Activated CD4-positive, alpha-beta T cell treated with anti-CD3 and anti-CD28 coated beads for 36 hours (primary cell): Measurements from ENCODE around the gene DEFB131B. TPM values are rescaled to one million over a fixed set of nuclear protein-coding genes. Genes with fewer than 3 reads are reported as not detected.
"Not testable (repeated sequence)": the region's sequence is repeated elsewhere in the genome, so short reads cannot be mapped to it uniquely, and the experiment has no call there.

Experiments
- ATAC-seq: fragments of 200-7000 bp; cut with Tn5 transposase; one replicate; pipeline ENCODE4 v1.10.0; 2021; ENCODE audit warnings: mild to moderate bottlenecking, moderate library complexity
- CTCF ChIA-PET: fragments of 350-600 bp; sonication (Branson Sonifier 250); formaldehyde crosslinking; loops from one replicate; lab custom pipeline; 2021; ENCODE audit warnings: antibody characterized with exemption; lab: Charles Lee
- POLR2A ChIA-PET: fragments of 350-600 bp; sonication (Branson Sonifier 250); formaldehyde crosslinking; loops from one replicate; lab custom pipeline; 2021; ENCODE audit warnings: antibody characterized with exemption, inconsistent platforms; lab: Charles Lee
- DNase-seq: peaks from one replicate; pipeline ENCODE4 v3.0.0-alpha.2; 2020
- H3K27ac Mint-ChIP-seq: one replicate; pipeline ENCODE4 v1.8.0; 2021; ENCODE audit warnings: mixed read lengths
- H3K27me3 Mint-ChIP-seq: one replicate; pipeline ENCODE4 v1.8.0; 2021; ENCODE audit warnings: mixed read lengths
- H3K36me3 Mint-ChIP-seq: one replicate; pipeline ENCODE4 v1.8.0; 2021; ENCODE audit warnings: low read depth, mixed read lengths
- H3K4me1 Mint-ChIP-seq: one replicate; pipeline ENCODE4 v1.8.0; 2021; ENCODE audit warnings: mixed read lengths
- H3K4me3 Mint-ChIP-seq: one replicate; pipeline ENCODE4 v1.8.0; 2021; ENCODE audit warnings: mild to moderate bottlenecking, moderate library complexity, mixed read lengths
- H3K9me3 Mint-ChIP-seq: one replicate; pipeline ENCODE4 v1.8.0; 2021; ENCODE audit warnings: low read depth, mixed read lengths
- intact Hi-C, 2 experiments: fragments of 100-400 bp; cut with DNase I in 1 of 2; cut with micrococcal nuclease in 1 of 2; formaldehyde crosslinking; loops; one replicate each; pipeline versions ENCODE4 v1.14.2 to v1.15.1; 2022 to 2024; cut with DNase I, micrococcal nuclease
- total RNA-seq, 2 experiments: library from RNA; stranded (reverse); gene quantifications; one replicate each; pipeline ENCODE4 v1.2.3, GENCODE V29; 2021

DEFB131B gene
- total RNA-seq, 2 experiments from 2014 or later = not detected

DNA sequence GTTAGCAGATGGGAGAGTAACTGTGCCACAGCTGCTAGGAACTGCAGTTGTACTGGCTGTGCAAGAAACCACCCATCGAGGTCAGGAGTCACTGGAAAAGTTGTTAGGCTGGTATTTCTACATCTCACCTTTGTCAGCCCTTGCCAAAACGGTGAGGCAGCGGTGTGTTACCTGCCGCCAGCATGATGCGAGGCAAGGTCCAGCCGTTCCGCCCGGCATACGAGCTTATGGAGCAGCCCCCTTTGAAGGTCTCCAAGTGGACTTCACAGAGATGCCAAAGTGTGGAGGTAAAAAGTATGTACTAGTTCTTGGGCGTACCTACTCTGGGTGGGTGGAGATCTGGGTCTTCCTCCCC, 33.7 kb downstream of the DEFB131B start:
- H3K36me3 Mint-ChIP-seq = peaks cover 59% of the 10 kb centered on the region
- POLR2A ChIA-PET = not testable (repeated sequence)

DNA sequence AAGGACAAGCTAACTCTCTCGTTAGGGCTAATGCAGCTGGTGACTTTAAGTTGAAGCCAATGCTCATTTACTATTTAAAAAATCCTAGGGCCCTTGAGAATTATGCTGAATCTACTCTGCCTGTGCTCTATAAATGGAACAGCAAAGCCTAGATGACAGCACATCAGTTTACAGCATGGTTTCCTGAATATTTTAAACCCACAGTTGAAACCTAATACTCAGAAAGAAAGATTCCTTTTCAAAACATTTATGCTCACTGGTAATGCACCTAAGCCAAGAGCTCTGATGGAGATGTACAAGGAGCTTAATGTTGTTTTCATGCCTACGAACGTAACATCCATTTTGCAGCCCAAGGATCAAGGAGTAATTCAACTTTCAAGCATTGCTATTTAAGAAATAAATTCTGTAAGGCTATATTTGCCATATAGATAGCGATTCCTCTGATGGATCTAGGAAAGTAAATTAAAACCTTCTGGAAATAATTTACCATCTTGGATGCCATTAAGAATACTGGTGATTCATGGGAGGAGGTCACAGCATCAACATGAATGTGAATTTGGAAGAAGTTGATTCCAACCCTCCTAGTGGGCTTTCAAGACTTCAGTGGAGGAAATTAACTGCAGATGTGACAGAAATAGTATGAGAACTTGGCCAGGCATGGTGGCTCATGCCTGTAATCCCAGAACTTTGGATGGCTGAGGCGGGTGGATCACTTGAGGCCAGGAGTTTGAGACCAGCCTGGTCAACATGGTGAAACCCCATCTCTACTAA, 35.7 kb downstream of the DEFB131B start:
- Mint-ChIP-seq H3K4me1 (peaks cover 18% of the 10 kb centered on the region), H3K9me3 (no peaks in the 10 kb centered on the region), H3K36me3 (peaks cover 60% of the 10 kb centered on the region), H3K27me3 (no peaks in the 10 kb centered on the region), H3K27ac (no peak overlapping the region), H3K4me3 (no peak overlapping the region)
- intact Hi-C loops = loop anchor here in 1 of 2 experiments (5.0 kb wide), 1 partner anchor 308 kb away; the partner anchor contains the start of gene INPPL1
- POLR2A ChIA-PET = interaction anchor here (0.8 kb wide), 1 partner anchor 11 kb away, joined by 3 read pairs; no protein-coding TSS in a partner anchor
- ATAC-seq (no peak), DNase-seq (no peak)
- CTCF ChIA-PET = interaction anchor here (0.7 to 0.8 kb wide), 2 partner anchors 9 to 12 kb away, joined by 3 to 4 read pairs; no protein-coding TSS in a partner anchor

More for the DNA sequence above, 33.7 kb downstream of the DEFB131B start:
- not testable (repeated sequence) for H3K9me3 Mint-ChIP-seq, ATAC-seq, H3K27me3 Mint-ChIP-seq, H3K4me3 Mint-ChIP-seq, DNase-seq
- intact Hi-C loops = loop anchor here in 1 of 2 experiments (1.0 to 5.0 kb wide), 2 partner anchors 48 to 310 kb away; partner anchors contain the start of gene INPPL1
- peak overlapping the region; percentile 74 for H3K27ac Mint-ChIP-seq
- CTCF ChIA-PET = interaction anchor here (0.9 to 1.5 kb wide), 2 partner anchors 17 to 66 kb away, joined by 3 to 11 read pairs; partner anchors contain the start of genes RNF121 and XNDC1N
- peaks cover 18% of the 10 kb centered on the region for H3K4me1 Mint-ChIP-seq

DNA sequence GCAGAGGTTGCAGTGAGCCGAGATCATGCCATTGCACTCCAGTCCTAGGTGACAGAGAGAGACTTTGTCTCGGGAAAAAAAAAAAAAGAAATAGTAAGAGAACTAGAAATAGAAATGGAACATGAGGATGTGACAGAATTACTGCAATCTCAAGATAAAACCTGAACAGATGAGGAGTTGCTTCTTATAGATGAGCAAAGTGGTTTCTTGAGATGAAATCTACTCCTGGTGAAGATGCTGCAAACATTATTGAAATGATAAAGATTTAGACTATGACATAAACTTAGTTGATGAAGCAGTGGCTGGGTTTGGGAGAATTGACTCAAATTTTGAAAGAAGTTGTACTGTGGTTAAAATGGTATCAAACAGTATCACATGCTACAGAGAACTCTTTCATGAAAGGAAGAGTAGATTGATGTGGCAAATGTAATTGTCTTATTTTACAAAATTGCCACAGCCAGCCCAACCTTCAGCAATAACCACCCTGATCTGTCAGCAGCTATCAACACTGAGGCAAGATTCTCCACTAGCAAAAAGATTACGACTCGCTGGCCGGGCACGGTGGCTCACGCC, 36.5 kb downstream of the DEFB131B start:
- Mint-ChIP-seq H3K4me3 (no peak overlapping the region), H3K27ac (peak overlapping the region; percentile 32), H3K9me3 (no peaks in the 10 kb centered on the region), H3K27me3 (no peaks in the 10 kb centered on the region), H3K36me3 (peaks cover 61% of the 10 kb centered on the region), H3K4me1 (peaks cover 18% of the 10 kb centered on the region)
- CTCF ChIA-PET = no interaction called here
- POLR2A ChIA-PET = interaction anchor here (0.7 to 0.8 kb wide), 2 partner anchors 10 to 13 kb away, joined by 3 to 5 read pairs; no protein-coding TSS in a partner anchor
- intact Hi-C loops = loop anchor here in 1 of 2 experiments (5.0 kb wide), 1 partner anchor 308 kb away; the partner anchor contains the start of gene INPPL1
- no peak for DNase-seq
- ATAC-seq = peak; percentile 84

DNA sequence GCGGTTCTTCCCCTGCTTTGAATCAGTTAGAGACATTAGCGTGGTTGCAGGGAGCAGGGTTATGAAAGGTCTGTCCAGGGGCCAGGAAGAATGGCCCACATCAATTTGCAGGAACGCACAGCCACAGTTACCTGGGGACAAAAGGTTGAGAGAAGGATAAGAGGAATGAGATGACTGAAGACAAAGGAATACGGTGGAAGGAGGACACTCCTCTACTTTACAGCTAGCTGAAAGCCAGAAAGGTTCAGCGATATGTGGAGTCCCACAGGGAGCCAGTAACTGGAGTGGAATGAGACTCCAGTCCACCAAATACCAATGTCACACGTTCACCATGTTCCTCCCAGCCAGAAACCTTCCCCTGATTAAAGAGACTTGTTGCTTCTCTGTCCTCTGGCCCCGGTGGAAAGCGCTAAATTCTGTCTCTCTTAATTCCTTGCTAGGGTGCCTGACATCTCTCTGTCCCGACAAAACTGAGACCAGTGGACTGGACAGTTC, 39.4 kb downstream of the DEFB131B start:
- POLR2A ChIA-PET = no interaction called here

DNA sequence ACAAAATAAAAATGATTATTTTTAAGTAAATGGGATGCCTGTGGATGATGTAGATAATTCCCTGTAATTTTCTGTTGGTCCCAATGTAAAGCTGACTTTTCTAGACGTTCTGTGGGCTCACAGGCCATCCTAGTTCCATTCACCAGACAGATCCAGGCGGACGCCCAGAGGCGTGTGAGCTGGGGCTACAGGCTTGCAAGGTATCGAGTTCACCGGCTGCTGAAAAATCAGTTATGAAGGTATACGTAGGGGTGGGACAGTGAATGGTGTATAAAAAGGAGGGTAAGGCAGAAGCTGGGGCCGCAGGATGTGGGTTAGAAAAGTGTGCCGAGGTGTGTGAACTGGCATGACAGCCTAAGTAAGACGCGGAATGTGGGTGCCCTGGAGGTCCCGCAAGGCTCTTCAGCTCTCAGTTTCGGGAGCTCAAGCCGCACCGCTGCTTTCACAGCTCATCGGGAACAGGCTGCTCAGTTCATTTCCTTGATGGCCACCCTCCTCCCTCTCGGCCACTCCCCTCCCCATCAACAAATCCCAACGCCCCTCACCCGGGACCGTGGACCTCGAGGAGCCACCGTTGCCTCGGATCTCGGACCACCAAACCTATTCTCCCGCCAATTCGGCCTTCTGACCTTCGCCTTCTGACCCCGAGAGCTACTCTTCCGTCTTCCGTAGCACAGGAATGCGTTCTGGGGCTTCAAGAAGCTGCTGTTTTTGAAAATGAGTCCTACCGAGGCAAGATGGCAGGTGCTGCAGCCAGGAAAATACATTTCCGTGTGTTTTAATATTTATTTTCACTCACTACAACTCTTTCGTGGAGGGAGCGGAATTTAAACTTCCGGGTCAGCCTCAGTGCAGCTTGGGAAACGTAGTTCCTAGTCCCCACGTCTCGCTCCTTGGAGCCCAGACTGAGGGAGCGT, 49.8 kb downstream of the DEFB131B start, which contains the start of gene XNDC1N:
Gene XNDC1N (minus strand): TSS at position 775 of the 917 bp plus-strand sequence. CDS start 5,241 bp downstream, outside the sequence.
- intact Hi-C loops = loop anchor here (1.0 to 5.0 kb wide), 12 partner anchors 35 to 886 kb away; partner anchors contain the start of genes ANAPC15 (in 2 of the 2), LAMTOR1 (in 2 of the 2), ATG16L2 (in 1 of the 2) and CLPB (in 1 of the 2)
- ATAC-seq (peak; percentile 82), DNase-seq (peak; percentile 85)
- ChIA-PET CTCF (interaction anchor here (0.6 to 2.0 kb wide), 13 partner anchors 13 to 503 kb away, joined by 3 to 11 read pairs (median 3); no protein-coding TSS in a partner anchor), POLR2A (interaction anchor here (0.6 to 0.9 kb wide), 7 partner anchors 13 to 297 kb away, joined by 3 to 5 read pairs (median 3); no protein-coding TSS in a partner anchor)
- H3K4me3 Mint-ChIP-seq = peak within 1 kb of the TSS; percentile 96
- peaks cover 44% of the 10 kb centered on the region for H3K4me1 Mint-ChIP-seq
- H3K27me3 Mint-ChIP-seq = no peaks in the 10 kb centered on the region
- H3K27ac Mint-ChIP-seq = peak within 1 kb of the TSS; percentile 100
- H3K36me3 Mint-ChIP-seq = peaks cover 25% of the 10 kb centered on the region
- H3K9me3 Mint-ChIP-seq = no peaks in the 10 kb centered on the region

More for the DNA sequence above, 39.4 kb downstream of the DEFB131B start:
- Mint-ChIP-seq H3K27me3 (no peaks in the 10 kb centered on the region), H3K27ac (no peak overlapping the region), H3K4me3 (no peak overlapping the region), H3K9me3 (no peaks in the 10 kb centered on the region), H3K36me3 (peaks cover 55% of the 10 kb centered on the region), H3K4me1 (peaks cover 6% of the 10 kb centered on the region)
- intact Hi-C loops = no loop called here
- DNase-seq = no peak
- CTCF ChIA-PET = no interaction called here
- ATAC-seq = no peak

DNA sequence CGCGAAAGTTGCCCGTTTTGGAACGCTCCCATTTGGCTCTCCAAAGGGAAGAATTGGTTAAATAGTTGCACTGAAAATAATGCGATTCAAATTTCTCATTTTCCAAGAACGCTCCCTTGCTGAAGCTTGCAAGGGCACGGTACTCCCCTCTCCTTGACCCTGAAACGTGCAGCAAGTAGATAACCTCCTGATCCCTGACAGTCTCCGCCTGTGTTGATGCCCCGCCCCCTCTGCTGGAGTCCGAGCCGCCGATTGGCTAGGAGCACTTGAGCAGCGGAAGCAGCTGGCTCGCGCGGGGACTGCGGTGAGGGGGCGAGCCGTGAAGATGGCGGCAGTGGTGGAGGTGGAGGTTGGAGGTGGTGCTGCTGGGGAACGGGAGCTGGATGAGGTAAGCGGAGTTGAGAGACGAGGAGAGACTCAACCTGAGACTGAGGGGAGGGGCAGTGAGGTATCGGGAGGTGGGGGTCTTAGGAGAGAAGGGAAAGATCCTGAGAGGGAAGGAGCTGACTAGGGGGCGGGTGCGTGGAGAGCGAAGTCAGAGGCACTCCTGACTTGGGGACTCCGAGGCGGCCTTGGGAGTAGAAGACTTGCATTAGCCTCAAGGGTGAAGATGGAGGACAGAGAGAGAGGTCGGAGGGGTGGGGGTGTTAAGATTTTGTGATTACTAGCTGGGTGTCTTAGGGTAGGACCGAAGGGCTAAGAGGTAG, 50.6 kb downstream of the DEFB131B start, which contains the start of gene RNF121:
Gene RNF121 (plus strand): TSS at position 310 of the 707 bp plus-strand sequence. CDS start 16 bp downstream, at position 326.
- H3K9me3 Mint-ChIP-seq = no peaks in the 10 kb centered on the region
- peaks cover 50% of the 10 kb centered on the region for H3K4me1 Mint-ChIP-seq
- CTCF ChIA-PET = interaction anchor here (0.6 to 2.0 kb wide), 10 partner anchors 9 to 502 kb away, joined by 3 to 11 read pairs (median 3); no protein-coding TSS in a partner anchor

DNA sequence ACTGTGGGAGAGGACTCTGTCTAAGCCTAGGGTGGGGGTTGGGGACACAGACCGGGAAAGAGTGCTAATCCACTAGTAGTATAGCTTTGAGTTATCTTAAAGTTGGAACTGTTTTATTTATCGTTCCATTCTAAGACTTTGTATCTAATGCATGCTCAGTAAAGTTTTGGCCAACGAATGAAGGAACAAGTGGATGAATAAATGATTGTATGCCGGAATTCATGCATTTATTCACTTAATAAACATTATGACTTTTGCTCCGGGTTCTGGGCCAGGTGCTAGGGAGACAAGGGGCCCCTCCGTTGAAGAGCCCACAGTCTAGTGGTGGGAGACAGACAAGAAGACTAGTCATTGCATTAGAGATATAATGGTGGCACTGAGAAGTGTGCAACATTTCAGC, 51.2 kb downstream of the DEFB131B start:
- peaks cover 56% of the 10 kb centered on the region for H3K4me1 Mint-ChIP-seq
- no peaks in the 10 kb centered on the region for H3K9me3 Mint-ChIP-seq
- peak; percentile 15 for DNase-seq
- ChIA-PET CTCF (interaction anchor here (0.6 to 2.0 kb wide), 8 partner anchors 9 to 157 kb away, joined by 3 to 11 read pairs (median 3); no protein-coding TSS in a partner anchor), POLR2A (interaction anchor here (0.7 to 0.8 kb wide), 2 partner anchors 22 to 183 kb away, joined by 3 read pairs; partner anchors contain the start of gene ANAPC15)
- H3K27me3 Mint-ChIP-seq = no peaks in the 10 kb centered on the region
- intact Hi-C loops = loop anchor here (2.0 to 5.0 kb wide), 3 partner anchors 33 to 173 kb away; partner anchors contain the start of gene LAMTOR1 (in 1 of the 2)
- H3K36me3 Mint-ChIP-seq = peaks cover 25% of the 10 kb centered on the region
- peak overlapping the region; percentile 96 for H3K4me3 Mint-ChIP-seq
- ATAC-seq = no peak
- H3K27ac Mint-ChIP-seq = peak overlapping the region; percentile 100

More for the DNA sequence above, 50.6 kb downstream of the DEFB131B start, which contains the start of gene RNF121:
- POLR2A ChIA-PET = interaction anchor here (0.6 to 0.9 kb wide), 4 partner anchors 15 to 183 kb away, joined by 3 to 4 read pairs (median 3); partner anchors contain the start of gene ANAPC15
- peak; percentile 87 for ATAC-seq
- intact Hi-C loops = loop anchor here (1.0 to 5.0 kb wide), 12 partner anchors 34 to 885 kb away; partner anchors contain the start of genes ANAPC15 (in 2 of the 2), LAMTOR1 (in 2 of the 2), ATG16L2 (in 1 of the 2) and CLPB (in 1 of the 2)
- peak; percentile 99 for DNase-seq
- H3K27ac Mint-ChIP-seq = peak within 1 kb of the TSS; percentile 100
- peak within 1 kb of the TSS; percentile 96 for H3K4me3 Mint-ChIP-seq
- H3K36me3 Mint-ChIP-seq = peaks cover 24% of the 10 kb centered on the region
- no peaks in the 10 kb centered on the region for H3K27me3 Mint-ChIP-seq

DNA sequence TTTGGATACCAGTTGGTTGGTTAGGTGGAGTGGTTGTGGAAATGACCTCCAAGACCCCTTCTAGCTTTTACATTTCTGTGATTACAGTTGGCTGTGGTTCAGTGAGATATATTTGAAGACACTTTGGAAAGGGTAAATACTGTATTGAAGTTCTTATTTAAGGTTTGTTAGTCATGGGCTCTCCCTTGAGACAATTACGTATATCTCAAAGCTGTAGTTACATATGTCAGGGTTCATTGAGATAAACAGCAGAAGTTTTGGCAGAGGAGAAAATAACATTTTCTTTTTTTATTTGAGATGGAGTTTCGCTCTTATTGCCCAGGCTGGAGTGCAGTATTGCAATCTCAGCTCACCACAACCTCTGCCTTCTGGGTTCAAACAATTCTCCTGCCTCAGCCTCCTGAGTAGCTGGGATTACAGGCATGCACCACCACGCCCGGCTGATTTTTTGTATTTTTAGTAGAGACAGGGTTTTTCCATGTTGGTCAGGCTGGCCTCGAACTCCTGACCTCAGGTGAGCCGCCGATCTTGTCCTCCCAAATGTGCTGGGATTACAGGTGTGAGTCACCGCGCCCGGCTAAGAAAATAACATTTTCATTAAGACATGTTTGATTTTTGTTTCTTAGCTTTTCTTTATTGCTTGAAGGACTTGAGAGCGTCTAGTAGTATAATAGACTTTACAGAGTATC, 52.4 kb downstream of the DEFB131B start:
- peak; percentile 49 for DNase-seq
- Mint-ChIP-seq H3K27ac (peak overlapping the region; percentile 100), H3K4me1 (peaks cover 57% of the 10 kb centered on the region)

DNA sequence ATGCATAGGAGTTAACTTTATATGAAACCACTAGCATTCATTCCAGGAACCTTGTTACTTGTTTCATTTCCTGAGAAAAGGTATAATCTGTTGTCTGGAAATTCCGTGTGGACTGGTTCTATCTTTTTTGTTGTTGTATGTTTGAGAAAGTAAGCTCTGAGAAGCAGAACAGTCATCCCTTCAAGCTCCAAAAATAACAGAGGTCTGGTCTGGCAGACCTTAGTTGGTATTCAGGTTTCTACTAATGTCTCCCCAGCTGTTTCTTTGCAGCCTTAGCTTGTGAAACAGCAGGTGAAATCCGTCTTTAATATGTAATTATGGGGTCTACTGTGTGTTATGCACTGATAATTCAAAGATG, 53.0 kb downstream of the DEFB131B start:
- Mint-ChIP-seq H3K4me1 (peaks cover 57% of the 10 kb centered on the region), H3K9me3 (no peaks in the 10 kb centered on the region), H3K27ac (peak overlapping the region; percentile 100), H3K4me3 (peak overlapping the region; percentile 96), H3K36me3 (peaks cover 18% of the 10 kb centered on the region), H3K27me3 (no peaks in the 10 kb centered on the region)
- intact Hi-C loops = no loop called here
- CTCF ChIA-PET = interaction anchor here (0.8 to 1.4 kb wide), 3 partner anchors 12 to 26 kb away, joined by 3 to 6 read pairs (median 4); no protein-coding TSS in a partner anchor
- ATAC-seq (no peak), DNase-seq (no peak)
- POLR2A ChIA-PET = no interaction called here

More for the DNA sequence above, 52.4 kb downstream of the DEFB131B start:
- ATAC-seq = no peak
- ChIA-PET POLR2A (interaction anchor here (0.6 to 0.8 kb wide), 2 partner anchors 21 to 755 kb away, joined by 3 read pairs; no protein-coding TSS in a partner anchor), CTCF (interaction anchor here (0.7 to 1.4 kb wide), 4 partner anchors 10 to 27 kb away, joined by 3 to 6 read pairs (median 4); no protein-coding TSS in a partner anchor)
- intact Hi-C loops = no loop called here
- no peaks in the 10 kb centered on the region for H3K9me3 Mint-ChIP-seq
- H3K27me3 Mint-ChIP-seq = no peaks in the 10 kb centered on the region
- H3K36me3 Mint-ChIP-seq = peaks cover 20% of the 10 kb centered on the region
- H3K4me3 Mint-ChIP-seq = peak overlapping the region; percentile 96
